Measurements from ENCODE around the gene TNFRSF8.

Gene TNFRSF8

DNA sequence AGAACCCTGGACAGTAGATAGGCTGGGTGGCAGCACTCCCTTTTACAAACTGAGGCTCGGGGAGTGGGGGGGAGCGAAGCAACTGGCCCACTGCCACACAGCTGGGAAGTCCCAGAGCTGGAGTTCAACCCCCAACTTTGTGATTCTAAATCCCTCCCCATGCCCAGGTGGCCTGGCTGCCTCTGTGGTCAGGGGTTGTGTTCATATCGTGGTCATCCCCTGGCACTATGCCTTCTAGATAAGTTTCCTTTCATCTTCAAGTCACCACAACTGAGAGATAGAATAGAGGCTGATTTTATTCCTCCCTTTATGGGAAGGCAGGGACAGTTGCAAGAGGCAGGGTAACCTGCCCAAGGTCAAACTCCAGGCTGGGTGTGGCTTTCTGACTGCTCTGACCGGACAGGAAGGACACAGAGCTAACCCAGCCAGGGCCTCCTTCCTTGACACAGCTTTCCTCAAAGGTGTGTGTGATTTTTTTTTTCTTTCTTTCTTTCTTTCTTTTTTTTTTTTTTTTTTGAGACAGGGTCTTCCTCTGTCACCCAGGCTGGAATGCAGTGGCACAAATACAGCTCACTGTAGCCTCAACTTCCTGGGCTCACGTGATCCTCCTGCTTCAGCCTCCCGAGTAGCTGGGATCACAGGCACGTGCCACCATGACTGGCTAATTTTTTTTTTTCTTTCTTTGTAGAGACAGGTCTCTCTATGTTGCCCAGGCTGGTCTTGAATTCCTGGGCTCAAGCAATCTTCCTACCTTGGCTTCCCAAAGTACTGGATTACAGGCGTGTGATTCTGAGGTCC, 85.3 kb downstream of the TNFRSF8 start:
- no peak for TF ChIP-seq ZNF274 (IDR thresholded peaks at IDR 0.05; ENCODE audit: low read depth, low read length)
- no peak overlapping the region; the same call in 1 of the 2 replicates for H3K4me3 ChIP-seq (ENCODE audit: low read length)

DNA sequence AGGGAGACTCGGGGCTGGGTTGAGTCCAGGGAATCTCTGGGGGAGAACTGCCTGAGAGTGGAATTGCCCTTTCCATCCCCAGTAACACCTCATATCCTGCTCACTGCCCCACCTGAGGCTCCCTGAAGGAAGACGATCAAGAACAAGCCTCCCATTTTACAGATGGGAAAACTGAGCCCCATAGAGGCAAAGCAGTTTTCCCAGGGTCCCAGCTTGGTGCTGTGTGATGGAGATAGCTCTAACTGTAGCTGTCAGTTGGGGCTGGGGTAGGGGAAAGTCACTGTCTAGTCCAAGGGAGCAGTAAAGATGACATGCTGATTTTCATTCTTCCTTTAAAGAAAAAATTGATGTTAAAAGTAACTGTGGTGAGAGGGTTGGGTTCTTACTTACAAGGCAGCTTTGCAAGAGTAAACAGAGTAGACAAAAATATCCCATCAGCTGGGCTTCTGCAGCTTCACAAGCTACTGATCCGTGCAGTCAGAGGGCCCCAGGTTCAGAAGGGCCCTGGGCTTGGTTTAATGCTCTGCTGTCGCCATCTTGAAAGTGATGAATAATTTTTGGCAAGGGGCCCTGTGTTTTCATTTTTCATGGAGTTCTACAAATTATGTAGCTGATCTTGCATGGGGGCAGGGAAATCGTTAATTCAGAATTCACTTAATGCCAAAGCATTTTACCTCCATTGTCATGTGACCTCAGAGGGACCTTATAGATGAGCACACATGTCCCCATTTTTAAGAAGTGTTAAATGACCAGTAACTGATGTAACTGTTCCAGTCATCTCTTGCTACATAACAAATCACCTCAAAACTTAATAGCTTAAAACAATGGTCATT, 86.1 kb downstream of the TNFRSF8 start:
- H3K4me3 ChIP-seq (ENCODE audit: low read length): no peak overlapping the region; the same call in 1 of the 2 replicates
- no peak for TF ChIP-seq ZNF274 (IDR thresholded peaks at IDR 0.05; ENCODE audit: low read depth, low read length)

DNA sequence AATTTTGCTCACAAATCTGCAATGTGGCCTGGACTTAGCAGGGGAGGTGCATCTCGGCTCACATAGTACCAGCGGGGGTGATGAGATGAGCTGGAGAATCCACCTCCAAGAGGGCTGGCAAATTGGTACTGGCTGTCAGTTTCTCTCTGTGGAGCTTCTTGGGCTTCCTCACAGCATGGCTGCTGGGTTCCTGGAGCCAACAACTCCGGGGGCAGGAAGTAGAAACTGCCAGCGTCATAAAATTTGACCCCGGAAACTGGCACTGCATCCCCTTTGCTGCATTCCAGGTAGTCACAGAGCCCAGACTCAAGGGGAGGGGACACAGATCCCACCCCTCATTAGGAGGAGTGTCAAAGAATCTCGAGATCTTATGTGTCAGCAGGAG, 86.7 kb downstream of the TNFRSF8 start:
- H3K4me3 ChIP-seq (ENCODE audit: low read length): no peak overlapping the region
- no peak for TF ChIP-seq ZNF274 (IDR thresholded peaks at IDR 0.05; ENCODE audit: low read depth, low read length)

DNA sequence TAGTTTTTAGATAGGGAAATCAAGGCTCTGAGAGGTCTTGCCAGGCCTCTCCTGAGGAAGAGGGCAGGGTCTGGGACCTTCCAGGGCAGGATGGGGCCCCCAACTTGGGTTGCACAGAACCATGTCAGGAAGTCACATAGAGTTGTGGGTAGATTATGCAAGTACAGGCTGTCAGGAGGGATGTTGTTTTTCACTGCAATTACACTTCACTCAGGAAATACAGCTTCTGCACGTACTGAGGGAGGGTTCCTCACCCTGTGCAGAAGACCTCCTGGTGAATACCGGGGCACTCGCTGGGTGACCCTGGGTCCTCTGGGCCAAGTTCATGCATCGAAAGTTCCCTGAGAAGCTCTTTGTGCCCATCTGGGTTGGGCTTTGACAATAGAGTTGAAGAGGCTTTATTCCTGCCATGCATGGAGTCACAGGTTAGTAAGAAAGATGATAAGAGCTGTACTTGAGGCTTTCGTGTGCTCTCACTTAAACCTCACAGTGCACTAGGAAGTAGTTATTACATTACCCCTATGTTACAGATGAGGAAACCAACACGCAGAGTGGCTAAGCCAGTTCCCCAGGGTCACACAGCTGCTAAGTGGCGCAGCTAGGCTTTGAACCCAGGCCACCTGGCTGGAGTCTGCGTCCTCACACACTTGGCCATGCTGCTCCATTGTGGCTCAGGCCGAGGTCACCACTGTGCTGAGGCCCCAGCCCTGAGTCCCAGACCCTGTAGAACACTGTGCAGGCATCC, 87.5 kb downstream of the TNFRSF8 start:
- no peak overlapping the region for H3K4me3 ChIP-seq (ENCODE audit: low read length)

GRCh38 chr1:12151465-12151864, 88.4 kb downstream of the TNFRSF8 start:
- TF ChIP-seq ZNF274 (IDR thresholded peaks at IDR 0.05; ENCODE audit: low read depth, low read length): no peak
- H3K4me3 ChIP-seq (ENCODE audit: low read length): no peak overlapping the region

More for the DNA sequence above, 87.5 kb downstream of the TNFRSF8 start:
- TF ChIP-seq ZNF274 (IDR thresholded peaks at IDR 0.05; ENCODE audit: low read depth, low read length): no peak

- no peak overlapping the region; the same call in 1 of the 2 replicates for H3K4me3 ChIP-seq (ENCODE audit: low read length)
- TF ChIP-seq ZNF274 (IDR thresholded peaks at IDR 0.05; ENCODE audit: low read depth, low read length): no peak
Measured at GRCh38 chr1:12152113-12152891, 89.2 kb downstream of the TNFRSF8 start.

DNA sequence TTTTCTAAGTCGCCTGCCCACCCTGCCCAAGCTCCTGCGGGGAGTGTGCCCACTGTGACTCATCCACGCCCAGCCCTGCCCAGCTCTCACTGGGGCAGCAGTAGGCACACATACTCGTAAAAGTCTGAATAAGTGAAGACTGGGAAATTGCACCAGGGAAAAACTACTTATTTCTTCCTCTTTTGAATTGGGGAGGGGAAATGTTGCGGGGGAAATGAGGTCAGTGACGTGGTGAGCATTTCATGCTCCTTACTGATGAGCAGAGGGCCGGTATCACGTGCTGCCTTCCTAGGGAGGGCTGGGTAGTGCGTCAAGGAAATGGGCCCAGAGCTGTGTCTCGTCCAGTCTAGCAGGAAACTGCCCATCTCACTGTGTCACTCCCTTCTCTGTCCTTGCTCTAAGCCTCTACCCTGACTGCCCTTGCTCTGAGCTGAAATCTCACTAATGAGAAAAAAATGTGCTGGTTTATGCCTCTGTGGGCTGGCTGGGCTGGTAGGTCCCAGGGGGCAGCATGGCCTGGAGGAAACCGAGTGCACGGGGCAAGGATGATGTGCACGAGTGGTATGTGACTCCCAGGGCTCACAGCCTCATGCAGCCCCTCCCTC, 90.2 kb downstream of the TNFRSF8 start:
- no peak overlapping the region for H3K4me3 ChIP-seq (ENCODE audit: low read length)
- TF ChIP-seq ZNF274 (IDR thresholded peaks at IDR 0.05; ENCODE audit: low read depth, low read length): no peak

DNA sequence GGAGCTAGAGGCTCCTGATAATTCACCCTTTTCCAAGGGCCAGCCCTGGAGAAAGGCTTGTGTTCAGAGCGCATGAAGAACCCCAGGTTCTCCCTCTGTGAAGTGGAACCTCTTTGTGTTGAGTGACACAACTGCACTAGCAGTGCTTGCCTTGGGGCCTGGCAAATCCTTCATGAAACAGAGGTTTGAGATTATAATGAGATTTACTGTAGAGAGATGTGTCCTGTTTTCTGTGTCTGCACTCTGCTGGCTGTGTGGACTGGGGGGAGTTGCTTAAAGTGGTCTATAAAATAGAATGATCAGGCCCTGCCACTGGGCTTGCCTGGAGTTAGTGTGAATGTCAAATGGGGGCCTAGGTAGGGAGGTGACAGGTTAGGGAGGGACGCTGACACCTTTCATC, 92.2 kb downstream of the TNFRSF8 start:
- H3K4me3 ChIP-seq (ENCODE audit: low read length): no peak overlapping the region
- no peak for TF ChIP-seq ZNF274 (IDR thresholded peaks at IDR 0.05; ENCODE audit: low read depth, low read length)

- no peak overlapping the region; the same call in 1 of the 2 replicates for H3K4me3 ChIP-seq (ENCODE audit: low read length)
- no peak for TF ChIP-seq ZNF274 (IDR thresholded peaks at IDR 0.05; ENCODE audit: low read depth, low read length)
Measured at GRCh38 chr1:12157366-12158231, 94.5 kb downstream of the TNFRSF8 start.

- no peak for TF ChIP-seq ZNF274 (IDR thresholded peaks at IDR 0.05; ENCODE audit: low read depth, low read length)
- H3K4me3 ChIP-seq (ENCODE audit: low read length): no peak overlapping the region; the same call in 1 of the 2 replicates
Measured at GRCh38 chr1:12158357-12159092, 95.4 kb downstream of the TNFRSF8 start.

- H3K4me3 ChIP-seq (ENCODE audit: low read length): no peak overlapping the region
- no peak for TF ChIP-seq ZNF274 (IDR thresholded peaks at IDR 0.05; ENCODE audit: low read depth, low read length)
Measured at GRCh38 chr1:12159816-12160215, 96.7 kb downstream of the TNFRSF8 start.

DNA sequence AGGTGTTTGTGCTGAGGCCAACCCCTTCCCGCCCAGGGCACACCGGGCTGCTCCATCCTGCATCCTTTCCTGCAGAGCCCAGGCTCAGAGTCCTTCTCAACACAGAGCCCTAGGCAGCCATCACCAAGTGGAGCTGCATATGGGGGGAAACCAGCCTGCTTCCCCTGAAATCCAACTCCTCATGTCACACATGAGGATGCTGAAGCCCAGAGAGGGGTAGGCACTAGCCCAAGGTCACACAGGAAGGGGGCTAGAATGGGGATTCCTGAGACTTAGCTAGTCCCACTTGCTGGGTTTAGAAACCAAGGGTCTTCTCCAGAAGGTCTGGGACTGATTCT, 98.2 kb downstream of the TNFRSF8 start:
- no peak for TF ChIP-seq ZNF274 (IDR thresholded peaks at IDR 0.05; ENCODE audit: low read depth, low read length)
- H3K4me3 ChIP-seq (ENCODE audit: low read length): no peak overlapping the region
